ENCODE results near the gene TNXB. TPM values are rescaled to one million over a fixed set of nuclear protein-coding genes. Genes with fewer than 3 reads are reported as not detected.

Gene TNXB
- total and polyA plus RNA-seq, 9 of the 15 experiments (the other 6 are each of a cell fraction or from before 2014, with no cell fraction given) = 0.14 to 28.1 (median 12.4) TPM

GRCh38 chr6:32118782-32119628 lies 9.9 kb upstream of the TNXB start (continued):
- TF ChIP-seq, protein P1, sequence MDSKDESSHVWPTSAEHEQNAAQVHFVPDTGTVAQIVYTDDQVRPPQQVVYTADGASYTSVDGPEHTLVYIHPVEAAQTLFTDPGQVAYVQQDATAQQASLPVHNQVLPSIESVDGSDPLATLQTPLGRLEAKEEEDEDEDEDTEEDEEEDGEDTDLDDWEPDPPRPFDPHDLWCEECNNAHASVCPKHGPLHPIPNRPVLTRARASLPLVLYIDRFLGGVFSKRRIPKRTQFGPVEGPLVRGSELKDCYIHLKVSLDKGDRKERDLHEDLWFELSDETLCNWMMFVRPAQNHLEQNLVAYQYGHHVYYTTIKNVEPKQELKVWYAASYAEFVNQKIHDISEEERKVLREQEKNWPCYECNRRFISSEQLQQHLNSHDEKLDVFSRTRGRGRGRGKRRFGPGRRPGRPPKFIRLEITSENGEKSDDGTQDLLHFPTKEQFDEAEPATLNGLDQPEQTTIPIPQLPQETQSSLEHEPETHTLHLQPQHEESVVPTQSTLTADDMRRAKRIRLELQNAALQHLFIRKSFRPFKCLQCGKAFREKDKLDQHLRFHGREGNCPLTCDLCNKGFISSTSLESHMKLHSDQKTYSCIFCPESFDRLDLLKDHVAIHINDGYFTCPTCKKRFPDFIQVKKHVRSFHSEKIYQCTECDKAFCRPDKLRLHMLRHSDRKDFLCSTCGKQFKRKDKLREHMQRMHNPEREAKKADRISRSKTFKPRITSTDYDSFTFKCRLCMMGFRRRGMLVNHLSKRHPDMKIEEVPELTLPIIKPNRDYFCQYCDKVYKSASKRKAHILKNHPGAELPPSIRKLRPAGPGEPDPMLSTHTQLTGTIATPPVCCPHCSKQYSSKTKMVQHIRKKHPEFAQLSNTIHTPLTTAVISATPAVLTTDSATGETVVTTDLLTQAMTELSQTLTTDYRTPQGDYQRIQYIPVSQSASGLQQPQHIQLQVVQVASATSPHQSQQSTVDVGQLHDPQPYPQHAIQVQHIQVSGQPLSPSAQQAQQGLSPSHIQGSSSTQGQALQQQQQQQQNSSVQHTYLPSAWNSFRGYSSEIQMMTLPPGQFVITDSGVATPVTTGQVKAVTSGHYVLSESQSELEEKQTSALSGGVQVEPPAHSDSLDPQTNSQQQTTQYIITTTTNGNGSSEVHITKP (IDR thresholded peaks at IDR 0.05; ENCODE audit: partially characterized antibody) = peak; percentile 12
- TF ChIP-seq NBN (IDR thresholded peaks at IDR 0.05; ENCODE audit: low read depth) = peak; percentile 51; the same call in 1 of the 2 replicates
- TF ChIP-seq GMEB1 (CRISPR knock-in tag; IDR thresholded peaks at IDR 0.05) = no peak
- TF ChIP-seq ESRRA (IDR thresholded peaks at IDR 0.05; ENCODE audit: borderline replicate concordance, low read depth) = no peak; the same call in none of the 2 replicates
- no peak for TF ChIP-seq ZSCAN32 (CRISPR knock-in tag; IDR thresholded peaks at IDR 0.05)
- no peak for TF ChIP-seq ZNF778 (CRISPR knock-in tag; IDR thresholded peaks at IDR 0.05)
- TF ChIP-seq, protein P2, sequence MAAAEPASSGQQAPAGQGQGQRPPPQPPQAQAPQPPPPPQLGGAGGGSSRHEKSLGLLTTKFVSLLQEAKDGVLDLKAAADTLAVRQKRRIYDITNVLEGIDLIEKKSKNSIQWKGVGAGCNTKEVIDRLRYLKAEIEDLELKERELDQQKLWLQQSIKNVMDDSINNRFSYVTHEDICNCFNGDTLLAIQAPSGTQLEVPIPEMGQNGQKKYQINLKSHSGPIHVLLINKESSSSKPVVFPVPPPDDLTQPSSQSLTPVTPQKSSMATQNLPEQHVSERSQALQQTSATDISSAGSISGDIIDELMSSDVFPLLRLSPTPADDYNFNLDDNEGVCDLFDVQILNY (CRISPR knock-in tag; IDR thresholded peaks at IDR 0.05) = 0 out of 2 replicates have a peak, but pooled peaks have one; percentile 20
- no peak; the same call in 1 of the 2 replicates for TF ChIP-seq MYC (IDR thresholded peaks at IDR 0.05; ENCODE audit: low read depth, low read length)
- TF ChIP-seq MYC (CRISPR knock-in tag; IDR thresholded peaks at IDR 0.05; ENCODE audit: borderline replicate concordance, low read depth) = peak; percentile 69; the same call in 1 of the 2 replicates
- TF ChIP-seq NFYB (IDR thresholded peaks at IDR 0.05; ENCODE audit: extremely low read depth, insufficient read length) = no peak
- peak; percentile 55; the same call in 1 of the 2 replicates for TF ChIP-seq ARID4B (CRISPR knock-in tag; IDR thresholded peaks at IDR 0.05)
- peak; percentile 23; the same call in 1 of the 2 replicates for TF ChIP-seq MAFK (IDR thresholded peaks at IDR 0.05; ENCODE audit: low read length)
- peak; percentile 28; the same call in 1 of the 2 replicates for TF ChIP-seq EP400 (IDR thresholded peaks at IDR 0.05)
- TF ChIP-seq ILF3 (IDR thresholded peaks at IDR 0.05; ENCODE audit: borderline replicate concordance) = peak; percentile 45; the same call in 1 of the 2 replicates

All from K562 (cell line).